ENCODE measurements around the gene MYO3A. TPM values are rescaled to one million over a fixed set of nuclear protein-coding genes. Genes with fewer than 3 reads are reported as not detected.

MYO3A gene
- total RNA-seq, 1 donor from 2014 or later: not detected

- Histone ChIP-seq H3K27ac (no peak overlapping the region), H3K9me3 (no peaks in the 10 kb centered on the region), H3K4me1 (no peaks in the 10 kb centered on the region), H3K4me3 (no peak overlapping the region), H3K27me3 (no peaks in the 10 kb centered on the region), H3K36me3 (no peaks in the 10 kb centered on the region)
- no peak for DNase-seq (ENCODE audit: low spot score in 2 of 2)
- intact Hi-C loops (cut with DNase I): no loop called here
- TF ChIP-seq CTCF (IDR thresholded peaks at IDR 0.05): no peak
Measured at GRCh38 chr10:26242706-26243350, 308.8 kb downstream of the MYO3A start.

GRCh38 chr10:26243351-26243720 is 309.3 kb downstream of the MYO3A start:
- Histone ChIP-seq H3K36me3 (no peaks in the 10 kb centered on the region), H3K4me3 (no peak overlapping the region), H3K9me3 (no peaks in the 10 kb centered on the region), H3K4me1 (no peaks in the 10 kb centered on the region), H3K27ac (no peak overlapping the region), H3K27me3 (no peaks in the 10 kb centered on the region)
- no peak for DNase-seq (ENCODE audit: low spot score in 2 of 2)
- TF ChIP-seq CTCF (IDR thresholded peaks at IDR 0.05): no peak
- intact Hi-C loops (cut with DNase I): no loop called here

- H3K27ac ChIP-seq: no peak overlapping the region
- no peak overlapping the region for H3K4me3 ChIP-seq
- intact Hi-C loops (cut with DNase I): no loop called here
- DNase-seq (ENCODE audit: low spot score in 2 of 2): no peak
- no peaks in the 10 kb centered on the region for H3K4me1 ChIP-seq
- TF ChIP-seq CTCF (IDR thresholded peaks at IDR 0.05): no peak
- H3K36me3 ChIP-seq: no peaks in the 10 kb centered on the region
- no peaks in the 10 kb centered on the region for H3K27me3 ChIP-seq
- no peaks in the 10 kb centered on the region for H3K9me3 ChIP-seq
Measured at GRCh38 chr10:26249681-26250080, 315.7 kb downstream of the MYO3A start.

GRCh38 chr10:26251925-26252324 is 317.9 kb downstream of the MYO3A start:
- no peaks in the 10 kb centered on the region for H3K36me3 ChIP-seq
- H3K27me3 ChIP-seq: no peaks in the 10 kb centered on the region
- no peak for TF ChIP-seq CTCF (IDR thresholded peaks at IDR 0.05)
- H3K27ac ChIP-seq: no peak overlapping the region
- no peak for DNase-seq (ENCODE audit: low spot score in 2 of 2)
- H3K4me1 ChIP-seq: no peaks in the 10 kb centered on the region
- no peaks in the 10 kb centered on the region for H3K9me3 ChIP-seq
- intact Hi-C loops (cut with DNase I): no loop called here
- H3K4me3 ChIP-seq: no peak overlapping the region

- Histone ChIP-seq H3K9me3 (no peaks in the 10 kb centered on the region), H3K36me3 (no peaks in the 10 kb centered on the region), H3K4me1 (no peaks in the 10 kb centered on the region), H3K4me3 (no peak overlapping the region), H3K27ac (no peak overlapping the region), H3K27me3 (no peaks in the 10 kb centered on the region)
- TF ChIP-seq CTCF (IDR thresholded peaks at IDR 0.05): no peak
- no peak for DNase-seq (ENCODE audit: low spot score in 2 of 2)
- intact Hi-C loops (cut with DNase I): no loop called here
Measured at GRCh38 chr10:26254616-26255015, 320.6 kb downstream of the MYO3A start.

- intact Hi-C loops (cut with DNase I): no loop called here
- DNase-seq (ENCODE audit: low spot score in 2 of 2): no peak
- TF ChIP-seq CTCF (IDR thresholded peaks at IDR 0.05): no peak
- H3K27ac ChIP-seq: no peak overlapping the region
- no peaks in the 10 kb centered on the region for H3K27me3 ChIP-seq
- H3K36me3 ChIP-seq: no peaks in the 10 kb centered on the region
- H3K9me3 ChIP-seq: no peaks in the 10 kb centered on the region
- no peaks in the 10 kb centered on the region for H3K4me1 ChIP-seq
- no peak overlapping the region for H3K4me3 ChIP-seq
Measured at GRCh38 chr10:26259341-26259740, 325.3 kb downstream of the MYO3A start.
